ENCODE data around the gene CUEDC1.
"Not testable (repeated sequence)": the region's sequence is repeated elsewhere in the genome, so short reads cannot be mapped to it uniquely, and the experiment has no call there.

The CUEDC1 gene

GRCh38 chr17:57962279-57963148, 7.3 kb upstream of the CUEDC1 start:
- H3K4me1 ChIP-seq (ENCODE audit: control insufficient read depth in 5 of 5, insufficient read depth in 5 of 5, low read length in 5 of 5) = peaks cover 0 to 11% (median 7%) of the 10 kb centered on the region in 5 donors
- no peaks in the 10 kb centered on the region for H3K36me3 ChIP-seq (ENCODE audit: control insufficient read depth in 5 of 5, insufficient read depth in 5 of 5, low read length in 5 of 5)
- no peaks in the 10 kb centered on the region for H3K27me3 ChIP-seq (ENCODE audit: control insufficient read depth in 5 of 5, insufficient read depth in 4 of 5, low read length in 5 of 5)
- H3K4me3 ChIP-seq (ENCODE audit: low read depth in 1 of 5, low read length in 5 of 5) = no peak overlapping the region
- no peak overlapping the region for H3K9ac ChIP-seq (ENCODE audit: low read length in 5 of 5)
- H3K27ac ChIP-seq (ENCODE audit: low read depth, low read length) = no peak overlapping the region
- no peaks in the 10 kb centered on the region for H3K9me3 ChIP-seq (ENCODE audit: control insufficient read depth in 5 of 5, low read length in 5 of 5)

DNA sequence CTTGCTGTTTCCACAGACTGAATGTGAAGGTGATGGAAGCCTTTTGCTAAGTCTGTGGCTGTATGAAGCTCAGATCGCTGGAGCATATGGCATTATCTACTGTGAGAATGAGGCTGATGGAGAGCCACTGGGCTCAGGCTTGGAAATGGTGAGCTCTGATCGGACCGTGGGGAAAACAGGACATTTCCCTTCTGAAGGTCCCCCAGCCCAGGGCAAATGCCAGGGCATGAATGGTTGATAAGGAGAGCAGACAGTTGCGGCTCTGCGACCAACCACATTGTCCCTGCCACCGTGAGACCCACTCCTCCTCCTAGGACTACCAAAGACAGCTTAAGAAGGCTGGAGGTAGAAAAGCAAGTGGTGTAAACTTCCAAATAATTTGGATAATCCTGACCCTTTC, 4.7 kb upstream of the CUEDC1 start:
- Histone ChIP-seq H3K4me1 (ENCODE audit: control insufficient read depth in 5 of 5, insufficient read depth in 5 of 5, low read length in 5 of 5) (peaks cover 3 to 19% (median 17%) of the 10 kb centered on the region in 5 donors), H3K9ac (ENCODE audit: low read length in 5 of 5) (no peak overlapping the region), H3K27ac (ENCODE audit: low read depth, low read length) (no peak overlapping the region), H3K4me3 (ENCODE audit: low read depth in 1 of 5, low read length in 5 of 5) (no peak overlapping the region), H3K36me3 (ENCODE audit: control insufficient read depth in 5 of 5, insufficient read depth in 5 of 5, low read length in 5 of 5) (no peaks in the 10 kb centered on the region), H3K27me3 (ENCODE audit: control insufficient read depth in 5 of 5, insufficient read depth in 4 of 5, low read length in 5 of 5) (no peaks in the 10 kb centered on the region), H3K9me3 (ENCODE audit: control insufficient read depth in 5 of 5, low read length in 5 of 5) (no peaks in the 10 kb centered on the region)

DNA sequence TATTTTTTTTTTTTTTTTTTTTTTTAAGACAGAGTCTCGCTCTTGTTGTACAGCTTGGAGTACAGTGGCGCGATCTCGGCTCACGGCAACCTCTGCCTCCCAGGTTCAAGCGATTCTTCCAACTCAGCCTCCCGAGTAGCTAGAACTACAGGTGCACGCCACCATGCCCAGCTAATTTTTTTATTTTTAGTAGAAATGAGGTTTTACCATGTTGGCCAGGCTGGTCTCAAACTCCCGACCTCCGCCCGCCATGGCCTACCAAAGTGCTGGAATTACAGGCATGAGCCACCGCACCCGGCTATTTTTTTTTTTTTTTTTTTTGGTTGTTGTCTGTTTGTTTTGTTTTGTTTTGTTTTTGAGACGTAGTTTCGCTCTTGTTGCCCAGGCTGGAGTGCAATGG, 3.2 kb upstream of the CUEDC1 start:
- H3K27me3 ChIP-seq (ENCODE audit: control insufficient read depth in 5 of 5, insufficient read depth in 4 of 5, low read length in 5 of 5); H3K36me3 ChIP-seq (ENCODE audit: control insufficient read depth in 5 of 5, insufficient read depth in 5 of 5, low read length in 5 of 5); H3K9me3 ChIP-seq (ENCODE audit: control insufficient read depth in 5 of 5, low read length in 5 of 5); H3K4me3 ChIP-seq (ENCODE audit: low read depth in 1 of 5, low read length in 5 of 5); H3K9ac ChIP-seq (ENCODE audit: low read length in 5 of 5); H3K27ac ChIP-seq (ENCODE audit: low read depth, low read length): not testable (repeated sequence)
- H3K4me1 ChIP-seq (ENCODE audit: control insufficient read depth in 5 of 5, insufficient read depth in 5 of 5, low read length in 5 of 5) = peaks cover 7 to 29% (median 27%) of the 10 kb centered on the region in 5 donors

DNA sequence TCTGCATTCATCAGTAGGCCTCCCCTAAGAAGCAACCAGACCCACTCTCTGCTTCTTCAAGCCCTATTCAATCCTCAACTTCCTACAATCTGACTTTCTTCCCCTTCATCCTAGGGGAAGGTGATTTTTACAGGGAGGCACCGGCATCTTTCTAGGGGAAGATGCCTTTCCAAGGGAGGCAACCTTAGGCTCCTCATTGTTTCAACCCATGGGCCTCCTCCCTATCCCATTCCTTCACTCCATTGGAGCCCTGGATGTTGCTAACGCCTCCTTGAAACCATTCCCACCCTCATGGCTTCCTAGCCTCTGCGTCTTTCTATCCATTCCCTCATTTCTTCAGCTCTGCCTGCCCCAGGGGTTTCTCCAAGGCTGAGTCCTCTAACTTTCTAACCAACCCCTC, 2.7 kb upstream of the CUEDC1 start:
- H3K9me3 ChIP-seq (ENCODE audit: control insufficient read depth in 5 of 5, low read length in 5 of 5) = no peaks in the 10 kb centered on the region
- no peak overlapping the region for H3K27ac ChIP-seq (ENCODE audit: low read depth, low read length)
- H3K9ac ChIP-seq (ENCODE audit: low read length in 5 of 5) = no peak overlapping the region
- H3K36me3 ChIP-seq (ENCODE audit: control insufficient read depth in 5 of 5, insufficient read depth in 5 of 5, low read length in 5 of 5) = no peaks in the 10 kb centered on the region
- no peak overlapping the region for H3K4me3 ChIP-seq (ENCODE audit: low read depth in 1 of 5, low read length in 5 of 5)
- peaks cover 7 to 33% (median 32%) of the 10 kb centered on the region in 5 donors for H3K4me1 ChIP-seq (ENCODE audit: control insufficient read depth in 5 of 5, insufficient read depth in 5 of 5, low read length in 5 of 5)
- H3K27me3 ChIP-seq (ENCODE audit: control insufficient read depth in 5 of 5, insufficient read depth in 4 of 5, low read length in 5 of 5) = no peaks in the 10 kb centered on the region

DNA sequence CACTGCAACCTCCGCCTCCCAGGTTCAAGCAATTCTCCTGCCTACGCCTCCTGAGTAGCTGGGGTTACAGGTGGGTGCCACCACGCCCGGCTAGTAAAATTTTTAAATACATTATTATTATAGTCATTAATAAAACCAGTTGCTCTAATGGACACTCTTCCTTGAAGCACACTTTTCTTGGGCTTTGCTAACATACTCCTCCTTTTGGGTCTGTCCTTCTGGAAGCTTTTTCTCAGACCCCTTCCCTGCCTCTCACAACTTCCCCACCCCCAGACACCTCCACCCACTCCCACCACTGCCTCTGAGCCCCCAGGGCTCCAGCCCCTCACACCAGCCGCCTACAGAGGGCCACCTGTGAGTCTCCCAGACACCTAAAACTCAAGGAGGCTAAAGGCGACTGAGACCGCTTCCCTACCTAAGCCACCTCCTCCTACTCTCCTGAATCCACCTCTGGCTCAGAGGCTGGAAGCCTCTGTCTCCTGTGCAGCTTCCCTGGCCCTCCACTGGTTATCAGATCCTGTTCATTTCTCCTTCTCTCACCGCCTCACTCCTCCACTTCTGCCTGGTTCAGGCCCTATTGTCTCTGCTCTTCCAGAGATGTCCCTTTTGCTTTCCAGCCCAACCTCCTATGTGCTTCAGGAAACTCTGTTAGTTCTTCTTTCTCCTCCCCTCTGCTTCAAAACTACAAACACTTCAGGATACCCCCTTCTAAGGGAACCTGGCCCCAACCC, 2.1 kb upstream of the CUEDC1 start:
- no peaks in the 10 kb centered on the region for H3K27me3 ChIP-seq (ENCODE audit: control insufficient read depth in 5 of 5, insufficient read depth in 4 of 5, low read length in 5 of 5)
- no peak overlapping the region for H3K4me3 ChIP-seq (ENCODE audit: low read depth in 1 of 5, low read length in 5 of 5)
- no peak overlapping the region for H3K9ac ChIP-seq (ENCODE audit: low read length in 5 of 5)
- H3K27ac ChIP-seq (ENCODE audit: low read depth, low read length) = no peak overlapping the region
- H3K36me3 ChIP-seq (ENCODE audit: control insufficient read depth in 5 of 5, insufficient read depth in 5 of 5, low read length in 5 of 5) = no peaks in the 10 kb centered on the region
- H3K4me1 ChIP-seq (ENCODE audit: control insufficient read depth in 5 of 5, insufficient read depth in 5 of 5, low read length in 5 of 5) = peaks cover 8 to 35% (median 30%) of the 10 kb centered on the region in 5 donors
- H3K9me3 ChIP-seq (ENCODE audit: control insufficient read depth in 5 of 5, low read length in 5 of 5) = no peaks in the 10 kb centered on the region

DNA sequence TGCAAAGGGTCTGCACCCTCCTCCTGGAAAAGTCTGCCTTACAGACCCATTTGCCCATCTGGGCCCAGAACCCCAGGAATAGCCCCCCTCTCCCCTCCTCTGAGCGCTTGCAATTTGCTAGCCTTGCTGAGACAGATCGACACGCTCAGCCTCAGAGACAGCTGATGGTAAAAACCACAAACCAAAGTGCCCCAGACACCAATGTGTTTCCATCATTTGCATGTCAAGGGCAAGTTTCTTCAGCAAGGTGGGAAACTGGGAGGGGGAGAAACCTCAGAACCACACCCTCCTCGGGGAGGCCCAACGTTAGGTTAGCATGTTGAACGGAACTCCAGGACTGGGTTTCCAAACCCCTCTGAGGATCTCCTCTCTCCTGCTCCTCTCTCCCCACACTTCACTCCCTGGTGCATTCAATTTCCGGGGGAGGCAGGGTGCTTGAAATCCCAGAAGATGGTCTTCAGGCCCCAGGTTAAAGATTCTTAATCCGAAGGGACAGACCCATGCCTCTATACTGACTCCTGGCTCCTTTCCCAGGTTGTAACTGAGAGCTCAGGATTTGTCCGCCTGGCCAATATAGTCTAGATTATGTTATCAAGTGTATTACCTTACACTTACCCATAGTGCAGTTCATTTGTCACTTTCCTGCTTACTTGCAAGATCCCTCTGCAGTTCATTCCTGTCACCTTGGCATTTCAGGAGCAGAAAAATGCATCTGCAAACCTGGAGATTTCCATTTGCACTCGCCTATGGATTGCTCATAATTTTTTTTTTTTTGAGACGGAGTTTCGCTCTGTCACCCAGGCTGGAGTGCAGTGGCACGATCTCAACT, 1.3 kb upstream of the CUEDC1 start:
- Histone ChIP-seq H3K4me3 (ENCODE audit: low read depth in 1 of 5, low read length in 5 of 5) (peak overlapping the region in 1 of 5 donors; percentile 57), H3K27me3 (ENCODE audit: control insufficient read depth in 5 of 5, insufficient read depth in 4 of 5, low read length in 5 of 5) (no peaks in the 10 kb centered on the region), H3K27ac (ENCODE audit: low read depth, low read length) (no peak overlapping the region), H3K4me1 (ENCODE audit: control insufficient read depth in 5 of 5, insufficient read depth in 5 of 5, low read length in 5 of 5) (peaks cover 8 to 37% (median 28%) of the 10 kb centered on the region in 5 donors), H3K9ac (ENCODE audit: low read length in 5 of 5) (no peak overlapping the region), H3K36me3 (ENCODE audit: control insufficient read depth in 5 of 5, insufficient read depth in 5 of 5, low read length in 5 of 5) (no peaks in the 10 kb centered on the region), H3K9me3 (ENCODE audit: control insufficient read depth in 5 of 5, low read length in 5 of 5) (no peaks in the 10 kb centered on the region)

DNA sequence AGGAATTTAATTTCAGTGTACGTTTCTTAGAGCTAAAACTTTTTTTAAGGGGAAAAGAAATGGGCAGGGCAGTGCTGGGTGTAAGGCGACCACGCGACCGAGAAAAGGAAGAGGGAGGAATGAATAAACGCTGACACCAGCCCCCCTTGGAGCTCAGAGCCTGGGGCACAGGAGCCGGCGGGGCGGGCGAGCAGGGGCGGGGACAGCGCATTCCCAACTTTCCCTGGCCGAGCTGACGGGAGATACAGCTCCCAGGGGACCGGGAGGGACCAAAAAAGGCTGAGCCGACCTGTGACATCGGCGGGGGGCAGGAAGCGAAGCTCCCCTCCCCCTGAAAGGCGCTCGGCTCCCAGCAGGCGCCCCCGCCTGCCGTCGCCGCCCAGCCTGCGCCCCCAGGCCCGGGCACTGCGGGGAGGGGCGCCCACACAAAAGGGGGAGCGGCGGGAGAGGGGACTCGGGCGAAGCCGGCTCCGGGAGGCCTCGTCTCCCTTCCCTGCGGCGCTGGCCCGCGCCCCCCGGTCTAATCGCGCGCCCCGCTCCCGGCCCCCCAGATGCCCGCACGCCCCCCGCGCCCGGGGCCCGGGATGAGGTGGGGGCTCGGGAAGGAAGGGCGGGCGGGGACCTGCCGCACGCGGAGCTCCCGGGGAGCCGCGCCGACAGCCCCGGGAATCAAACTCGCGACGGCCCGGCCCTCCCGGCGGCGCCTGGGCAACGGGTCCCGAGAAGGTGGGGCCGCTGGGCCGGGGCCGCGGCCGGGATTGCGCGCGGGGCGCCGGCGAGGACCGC, 622 bp downstream of the CUEDC1 start:
- Histone ChIP-seq H3K27me3 (ENCODE audit: control insufficient read depth in 5 of 5, insufficient read depth in 4 of 5, low read length in 5 of 5) (no peaks in the 10 kb centered on the region), H3K27ac (ENCODE audit: low read depth, low read length) (peak overlapping the region; percentile 87), H3K4me1 (ENCODE audit: control insufficient read depth in 5 of 5, insufficient read depth in 5 of 5, low read length in 5 of 5) (peaks cover 8 to 55% (median 46%) of the 10 kb centered on the region in 5 donors), H3K9me3 (ENCODE audit: control insufficient read depth in 5 of 5, low read length in 5 of 5) (no peaks in the 10 kb centered on the region), H3K9ac (ENCODE audit: low read length in 5 of 5) (peak overlapping the region; percentile 30 to 87 (median 76)), H3K36me3 (ENCODE audit: control insufficient read depth in 5 of 5, insufficient read depth in 5 of 5, low read length in 5 of 5) (no peaks in the 10 kb centered on the region), H3K4me3 (ENCODE audit: low read depth in 1 of 5, low read length in 5 of 5) (peak overlapping the region; percentile 58 to 76 (median 67))

DNA sequence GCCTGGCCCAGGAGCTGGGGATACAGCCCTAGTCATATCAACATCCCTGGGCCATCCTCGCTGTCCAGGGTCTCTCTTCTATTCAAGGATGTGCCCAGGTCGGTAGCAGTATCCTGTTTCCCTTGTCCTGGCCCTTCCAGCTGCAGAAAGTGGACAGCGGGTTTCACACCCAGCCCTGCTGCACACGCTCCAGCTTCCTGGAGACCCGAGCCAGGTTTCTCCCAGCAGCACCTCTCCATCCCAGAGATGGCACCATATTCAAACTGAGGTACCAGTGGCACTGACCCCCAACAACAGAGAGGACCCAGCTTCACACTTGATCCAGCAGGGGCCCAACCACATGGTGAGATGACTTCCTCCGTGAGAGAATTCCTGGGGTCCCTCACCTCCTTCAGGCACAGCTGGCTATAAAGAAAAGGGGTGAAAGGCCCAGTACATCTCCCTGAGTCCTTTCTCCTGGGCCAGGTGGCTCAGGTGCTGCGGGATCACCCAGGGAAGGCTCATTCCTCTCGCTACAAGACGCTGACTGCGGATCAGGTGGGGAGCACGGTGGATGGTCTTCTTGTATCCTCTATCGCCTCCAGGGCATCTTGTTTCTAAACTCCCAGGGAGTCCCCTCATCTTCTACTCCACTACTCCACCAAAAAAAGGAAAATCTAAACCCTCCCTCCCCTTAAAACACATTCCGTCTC, 1.4 kb downstream of the CUEDC1 start:
- Histone ChIP-seq H3K4me1 (ENCODE audit: control insufficient read depth in 5 of 5, insufficient read depth in 5 of 5, low read length in 5 of 5) (peaks cover 10 to 61% (median 52%) of the 10 kb centered on the region in 5 donors), H3K36me3 (ENCODE audit: control insufficient read depth in 5 of 5, insufficient read depth in 5 of 5, low read length in 5 of 5) (no peaks in the 10 kb centered on the region), H3K27me3 (ENCODE audit: control insufficient read depth in 5 of 5, insufficient read depth in 4 of 5, low read length in 5 of 5) (no peaks in the 10 kb centered on the region), H3K4me3 (ENCODE audit: low read depth in 1 of 5, low read length in 5 of 5) (peak overlapping the region; percentile 58 to 76 (median 67)), H3K27ac (ENCODE audit: low read depth, low read length) (peak overlapping the region; percentile 87), H3K9me3 (ENCODE audit: control insufficient read depth in 5 of 5, low read length in 5 of 5) (no peaks in the 10 kb centered on the region), H3K9ac (ENCODE audit: low read length in 5 of 5) (peak overlapping the region; percentile 30 to 82 (median 76))

DNA sequence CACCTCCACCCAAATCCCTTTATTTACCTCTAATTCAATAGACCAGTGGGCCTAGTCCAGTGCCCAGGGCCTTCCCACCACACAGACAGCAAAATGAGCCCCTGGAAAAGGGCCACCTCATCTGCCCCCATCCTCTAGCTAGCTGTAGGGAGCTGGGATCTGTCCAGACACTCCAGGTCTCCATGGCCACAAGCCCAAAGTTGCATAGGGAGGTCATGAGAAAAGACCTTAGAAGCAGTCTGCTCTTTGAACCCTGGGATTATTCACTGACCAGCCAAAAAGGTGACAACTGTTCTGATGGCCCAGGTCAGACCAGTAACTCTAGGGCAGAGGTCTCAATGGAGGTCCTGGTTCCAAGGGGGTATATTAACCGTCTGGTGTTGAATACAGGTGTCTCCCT, 2.0 kb downstream of the CUEDC1 start:
- H3K9me3 ChIP-seq (ENCODE audit: control insufficient read depth in 5 of 5, low read length in 5 of 5) = no peaks in the 10 kb centered on the region
- no peaks in the 10 kb centered on the region for H3K36me3 ChIP-seq (ENCODE audit: control insufficient read depth in 5 of 5, insufficient read depth in 5 of 5, low read length in 5 of 5)
- H3K4me3 ChIP-seq (ENCODE audit: low read depth in 1 of 5, low read length in 5 of 5) = no peak overlapping the region
- H3K27me3 ChIP-seq (ENCODE audit: control insufficient read depth in 5 of 5, insufficient read depth in 4 of 5, low read length in 5 of 5) = no peaks in the 10 kb centered on the region
- no peak overlapping the region for H3K9ac ChIP-seq (ENCODE audit: low read length in 5 of 5)
- H3K4me1 ChIP-seq (ENCODE audit: control insufficient read depth in 5 of 5, insufficient read depth in 5 of 5, low read length in 5 of 5) = peaks cover 14 to 68% (median 57%) of the 10 kb centered on the region in 5 donors
- peak overlapping the region; percentile 87 for H3K27ac ChIP-seq (ENCODE audit: low read depth, low read length)
